H1 (cell line): Measurements from ENCODE around the gene RNF186. TPM values are rescaled to one million over a fixed set of nuclear protein-coding genes. Genes with fewer than 3 reads are reported as not detected.

ENCODE experiments used
- CTCF ChIA-PET: fragments of 300-600 bp; sonication (Branson Sonifier 250); formaldehyde crosslinking; loops from one replicate; lab custom pipeline; 2021; ENCODE audit not compliant: partially characterized antibody; lab: Charles Lee
- POLR2A ChIA-PET: fragments of 300-600 bp; sonication (Branson Sonifier 250); formaldehyde crosslinking; loops from one replicate; lab custom pipeline; 2021; ENCODE audit warnings: inconsistent platforms; ENCODE audit not compliant: partially characterized antibody; lab: Charles Lee
- DNase-seq, 2 experiments: peaks; one replicate each; pipeline versions ENCODE4 v3.0.0 to v3.0.0-alpha.2; 2010 to 2022; ENCODE audit warnings: low spot score in 2 of 2, low read depth in 1 of 2, mixed read lengths in 1 of 2
- FAIRE-seq: peaks from 2 replicates; lab custom pipeline; 2011; peaks lifted over from hg19 to GRCh38; lab: Jason Lieb, UNC
- H2AFZ ChIP-seq: 2 replicates; pipeline ENCODE4 v1.8.1; 2012; ENCODE audit warnings: low read length, inconsistent platforms
- H2AK5ac ChIP-seq: 2 replicates; pipeline ENCODE4 v1.6.1; 2013; ENCODE audit warnings: low read depth, low read length
- H2BK120ac ChIP-seq: replicated peaks from 2 replicates; pipeline ENCODE3; 2013; ENCODE audit warnings: low read depth, low read length, inconsistent platforms
- H2BK12ac ChIP-seq: 2 replicates; pipeline ENCODE4 v1.6.1; 2013; ENCODE audit warnings: low read depth, low read length
- H2BK15ac ChIP-seq: 2 replicates; pipeline ENCODE4 v1.6.1; 2013; ENCODE audit warnings: low read length
- H2BK20ac ChIP-seq: 2 replicates; pipeline ENCODE4 v1.6.1; 2013; ENCODE audit warnings: low read length
- H2BK5ac ChIP-seq: 2 replicates; pipeline ENCODE4 v1.6.1; 2013; ENCODE audit warnings: low read depth, low read length
- H3K14ac ChIP-seq: 2 replicates; pipeline ENCODE4 v1.6.1; 2013; ENCODE audit warnings: inconsistent platforms; ENCODE audit not compliant: insufficient read length
- H3K18ac ChIP-seq: 2 replicates; pipeline ENCODE4 v1.6.1; 2013; ENCODE audit warnings: low read length; ENCODE audit errors: extremely low read depth
- H3K23ac ChIP-seq: 2 replicates; pipeline ENCODE4 v1.6.1; 2013; ENCODE audit warnings: inconsistent platforms; ENCODE audit not compliant: insufficient read length
- H3K23me2 ChIP-seq: 2 replicates; pipeline ENCODE4 v1.6.1; 2013; ENCODE audit warnings: low read depth, low read length
- H3K27ac ChIP-seq: 2 replicates; pipeline ENCODE4 v1.6.1; 2011; ENCODE audit warnings: low read depth, low read length, inconsistent platforms
- H3K27me3 ChIP-seq, 4 experiments: replicated peaks in 1 of 4; 1 replicate in 1 of 4; 2 replicates in 3 of 4; pipeline versions ENCODE4 v1.6.1 to v1.8.1; 2011 to 2013; ENCODE audit warnings: low read length in 3 of 4, mild to moderate bottlenecking in 3 of 4, inconsistent platforms in 2 of 4, mixed read lengths in 2 of 4, moderate library complexity in 1 of 4; ENCODE audit not compliant: control insufficient read depth in 3 of 4, insufficient read depth in 3 of 4; ENCODE audit errors: extremely low read depth in 1 of 4
- H3K36me3 ChIP-seq, 4 experiments: 2 replicates each; pipeline versions ENCODE4 v1.6.1 to v1.8.1; 2011 to 2013; ENCODE audit warnings: mild to moderate bottlenecking in 4 of 4, low read length in 3 of 4, moderate library complexity in 2 of 4, control low read depth in 1 of 4, inconsistent platforms in 1 of 4; ENCODE audit not compliant: insufficient read depth in 4 of 4, control insufficient read depth in 2 of 4
- H3K4ac ChIP-seq: replicated peaks from 2 replicates; pipeline ENCODE3; 2013; ENCODE audit warnings: low read length, low read depth, mixed read lengths, inconsistent platforms; ENCODE audit not compliant: insufficient read length
- H3K4me1 ChIP-seq, 4 experiments: replicated peaks in 1 of 4; 1 replicate in 1 of 4; 2 replicates in 3 of 4; pipeline versions ENCODE4 v1.6.1 to v1.8.1; 2011 to 2013; ENCODE audit warnings: low read length in 3 of 4, inconsistent platforms in 2 of 4, mixed read lengths in 1 of 4; ENCODE audit not compliant: insufficient read depth in 4 of 4, control insufficient read depth in 3 of 4
- H3K4me2 ChIP-seq, 2 experiments: 2 replicates each; pipeline versions ENCODE4 v1.6.1 to v1.8.1; 2011 to 2013; ENCODE audit warnings: low read depth in 2 of 2, low read length in 2 of 2, control low read depth in 1 of 2, inconsistent platforms in 1 of 2, mild to moderate bottlenecking in 1 of 2; ENCODE audit not compliant: insufficient read depth in 1 of 2
- H3K4me3 ChIP-seq, 4 experiments: fragments of 200-600, 300-600 bp in 1 of 4; sonication (generic), shearing (Covaris generic), sonication (Bioruptor Twin) in 1 of 4; 2 replicates each; pipeline versions ENCODE4 v1.5.1 to v1.8.1; 2011 to 2016; ENCODE audit warnings: low read length in 4 of 4, low read depth in 3 of 4, control low read depth in 2 of 4, inconsistent platforms in 2 of 4, mild to moderate bottlenecking in 2 of 4, mixed read lengths in 1 of 4, moderate library complexity in 1 of 4; ENCODE audit not compliant: insufficient read depth in 2 of 4; ENCODE audit errors: extremely low read depth in 1 of 4
- H3K56ac ChIP-seq: replicated peaks from 2 replicates; pipeline ENCODE3; 2013; ENCODE audit warnings: low read depth, mild to moderate bottlenecking, mixed read lengths, low read length, inconsistent platforms; ENCODE audit not compliant: insufficient read length
- H3K79me1 ChIP-seq: 2 replicates; pipeline ENCODE4 v1.6.1; 2013; ENCODE audit warnings: low read depth, low read length, control low read depth
- H3K79me2 ChIP-seq, 2 experiments: 2 replicates each; pipeline versions ENCODE4 v1.6.1 to v1.8.1; 2012 to 2013; ENCODE audit warnings: low read length in 2 of 2, mild to moderate bottlenecking in 2 of 2, inconsistent platforms in 1 of 2; ENCODE audit not compliant: insufficient read depth in 2 of 2, control insufficient read depth in 1 of 2
- H3K9ac ChIP-seq, 4 experiments: replicated peaks in 1 of 4; 1 replicate in 1 of 4; 2 replicates in 3 of 4; pipeline versions ENCODE4 v1.6.1 to v1.8.1; 2011 to 2013; ENCODE audit warnings: low read depth in 3 of 4, low read length in 3 of 4, control low read depth in 2 of 4, mild to moderate bottlenecking in 2 of 4, moderate library complexity in 2 of 4, inconsistent platforms in 1 of 4; ENCODE audit errors: extremely low read depth in 1 of 4
- H3K9me3 ChIP-seq, 2 experiments: 2 replicates each; pipeline versions ENCODE4 v1.6.1 to v1.8.1; 2012 to 2013; ENCODE audit warnings: mild to moderate bottlenecking in 2 of 2, moderate library complexity in 2 of 2, control low read depth in 1 of 2, inconsistent platforms in 1 of 2, low read depth in 1 of 2, low read length in 1 of 2, mixed read lengths in 1 of 2; ENCODE audit not compliant: insufficient read depth in 2 of 2
- H4K20me1 ChIP-seq, 2 experiments: replicated peaks in 1 of 2; 2 replicates each; pipeline versions ENCODE3 to v1.8.1; 2011 to 2013; ENCODE audit warnings: inconsistent platforms in 2 of 2, low read length in 2 of 2, mild to moderate bottlenecking in 1 of 2; ENCODE audit not compliant: insufficient read depth in 2 of 2, control insufficient read depth in 1 of 2
- H4K5ac ChIP-seq: 2 replicates; pipeline ENCODE4 v1.6.1; 2013; ENCODE audit warnings: low read length, low read depth, mixed read lengths, inconsistent platforms; ENCODE audit not compliant: insufficient read length
- H4K8ac ChIP-seq: 2 replicates; pipeline ENCODE4 v1.8.0; 2013; ENCODE audit warnings: mild to moderate bottlenecking, moderate library complexity, low read length, inconsistent platforms; ENCODE audit not compliant: insufficient read depth; ENCODE audit errors: extremely low read depth
- H4K91ac ChIP-seq: replicated peaks from 2 replicates; pipeline ENCODE3; 2013; ENCODE audit warnings: low read length, mixed read lengths, inconsistent platforms; ENCODE audit not compliant: insufficient read length
- BCL11A ChIP-seq, 2 experiments: IDR thresholded peaks; one replicate each; pipeline ENCODE4 v1.6.1; 2011; ENCODE audit warnings: low read depth in 2 of 2, low read length in 2 of 2, mild to moderate bottlenecking in 2 of 2
- CTBP2 ChIP-seq: IDR thresholded peaks from 2 replicates; pipeline ENCODE4 v1.7.0; 2011; ENCODE audit warnings: borderline replicate concordance, mild to moderate bottlenecking, moderate library complexity, mixed read lengths, low read length; ENCODE audit not compliant: insufficient read depth, insufficient read length
- EZH2 ChIP-seq: fragments of 200-600 bp; sonication (generic); IDR thresholded peaks from 2 replicates; pipeline ENCODE4 v1.7.1; 2012; ENCODE audit warnings: low read depth, mild to moderate bottlenecking, moderate library complexity, low read length, inconsistent platforms; ENCODE audit not compliant: severe bottlenecking
- PHF8 ChIP-seq: fragments of 200-600 bp; sonication (generic); conservative IDR thresholded peaks from 2 replicates; pipeline ENCODE4 v1.7.1; 2012; ENCODE audit warnings: low read depth, mild to moderate bottlenecking, inconsistent platforms, low read length, moderate library complexity
- RFX5 ChIP-seq: IDR thresholded peaks from 2 replicates; pipeline ENCODE4 v1.6.1; 2011; ENCODE audit warnings: low read depth, low read length, improper control_type of control experiment, borderline replicate concordance
- SAP30 ChIP-seq: fragments of 300-600 bp; sonication (generic); IDR thresholded peaks from 2 replicates; pipeline ENCODE4 v1.7.1; 2012; ENCODE audit warnings: low read length, moderate library complexity, mild to moderate bottlenecking, inconsistent platforms; ENCODE audit not compliant: insufficient read depth, insufficient replicate concordance
- SIN3A ChIP-seq, 2 experiments: IDR thresholded peaks in 1 of 2; conservative IDR thresholded peaks in 1 of 2; 2 replicates each; pipeline ENCODE4 v1.6.1; 2011 to 2012; ENCODE audit warnings: low read length in 2 of 2, improper control_type of control experiment in 1 of 2, low read depth in 1 of 2, mild to moderate bottlenecking in 1 of 2
- SIRT6 ChIP-seq: IDR thresholded peaks from one replicate; pipeline ENCODE4 v1.7.1; 2012; ENCODE audit warnings: low read length, inconsistent platforms
- SP2 ChIP-seq: IDR thresholded peaks from 2 replicates; pipeline ENCODE4 v1.6.1; 2012; ENCODE audit warnings: mild to moderate bottlenecking, low read length, inconsistent platforms
- SUZ12 ChIP-seq: fragments of 200-600 bp; sonication (generic); IDR thresholded peaks from 2 replicates; pipeline ENCODE4 v1.6.1; 2012; ENCODE audit warnings: mild to moderate bottlenecking, inconsistent platforms, low read length, moderate library complexity, mixed read lengths
- TCF12 ChIP-seq: IDR thresholded peaks from 2 replicates; pipeline ENCODE4 v1.6.1; 2011; ENCODE audit warnings: low read depth, mild to moderate bottlenecking, low read length
- TEAD4 ChIP-seq: IDR thresholded peaks from 2 replicates; pipeline ENCODE4 v1.6.1; 2012; ENCODE audit warnings: low read depth, low read length, inconsistent platforms, mixed read lengths
- WGBS, 2 experiments: shearing (Covaris generic) in 1 of 2; methylation state at CpG; one replicate each; pipeline versions ENCODE4 v1.1.6 to v1.1.7; 2013 to 2015; ENCODE audit warnings: low lambda C conversion rate in 2 of 2, mixed read lengths in 2 of 2, inconsistent platforms in 1 of 2, low coverage in 1 of 2, missing lambda C conversion rate in 1 of 2; ENCODE audit not compliant: insufficient replicate concordance in 2 of 2, insufficient coverage in 1 of 2, insufficient read length in 1 of 2; ENCODE audit errors: extremely low coverage in 1 of 2, missing lambda C conversion rate in 1 of 2; 5-methylcytosine and 5-hydroxymethylcytosine counted together
- polyA plus RNA-seq, 7 experiments: library from polyadenylated mRNA; depleted of rRNA in 3 of 7; stranded (reverse) in 5 of 7; unstranded in 2 of 7; fragments of >200 nt in 5 of 7; fragments of 200-250 nt in 2 of 7; gene quantifications; 1 replicate in 5 of 7; 2 replicates in 1 of 7; 4 replicates in 1 of 7; pipeline versions ENCODE4 v1.2.1 to v1.2.3, GENCODE V29; 2011 to 2013; ENCODE audit warnings: missing spikeins in 2 of 7, mixed read lengths in 2 of 7
- total RNA-seq: library from RNA; stranded (reverse); fragmentation: NEBNext Ultra II Directional; extraction: Animal tissue kit (Norgen Biotek cat#: 25700); gene quantifications from 2 replicates; pipeline ENCODE4 v1.2.1, GENCODE V29; 2021
- TF ChIP-seq, protein P1 (sequence below): IDR thresholded peaks from 2 replicates; pipeline ENCODE4 v1.6.1; 2011; ENCODE audit warnings: low read length, improper control_type of control experiment

The RNF186 gene
- total and polyA plus RNA-seq, 2 of the 8 experiments (the other 6 are each of a cell fraction or from before 2014, with no cell fraction given), result not detected

DNA sequence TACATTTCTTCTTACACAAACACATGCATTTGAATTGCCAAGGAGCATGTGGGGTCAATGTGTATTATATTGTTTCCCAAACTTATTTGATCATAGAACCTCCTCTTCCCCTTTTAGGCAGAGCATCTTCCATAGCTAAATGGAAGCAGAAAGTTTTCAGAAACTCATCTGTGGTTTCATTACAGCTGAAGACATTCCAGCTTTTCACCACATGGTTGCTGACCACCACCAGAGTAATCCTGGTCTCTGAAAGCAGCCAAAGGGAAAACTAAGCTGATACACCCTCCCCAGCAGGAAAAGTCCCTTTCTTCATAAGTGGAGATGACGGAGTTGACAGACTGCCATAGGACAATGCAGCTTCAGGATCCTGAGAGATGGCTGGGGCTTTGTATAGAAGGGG, 37.0 kb upstream of the RNF186 start:
- H3K9ac ChIP-seq, result no peak overlapping the region
- no peak overlapping the region for H3K23ac ChIP-seq
- no peak overlapping the region for H4K5ac ChIP-seq
- H4K20me1 ChIP-seq, result no peaks in the 10 kb centered on the region
- ChIA-PET CTCF (no interaction called here), POLR2A (no interaction called here)
- DNase-seq (no peak), FAIRE-seq (no peak)
- H4K8ac ChIP-seq, result no peak overlapping the region
- no peak overlapping the region for H4K91ac ChIP-seq
- H2BK12ac ChIP-seq, result no peak overlapping the region
- no peak overlapping the region for H3K18ac ChIP-seq
- H3K27ac ChIP-seq, result no peak overlapping the region
- no peaks in the 10 kb centered on the region for H3K36me3 ChIP-seq
- WGBS, 2 experiments, result 74% methylated on average over 1 of the region's 1 CpG; no CpG with 5 or more reads in 1 of the 2 experiments
- no peak overlapping the region for H2BK20ac ChIP-seq
- no peaks in the 10 kb centered on the region for H3K79me2 ChIP-seq
- H3K4ac ChIP-seq, result no peak overlapping the region
- no peaks in the 10 kb centered on the region for H3K23me2 ChIP-seq
- no peak overlapping the region for H3K14ac ChIP-seq
- H3K79me1 ChIP-seq, result no peaks in the 10 kb centered on the region
- H3K56ac ChIP-seq, result no peak overlapping the region
- no peak overlapping the region for H3K4me3 ChIP-seq
- H3K27me3 ChIP-seq, result peaks cover 0 to 2% (median 0%) of the 10 kb centered on the region in 4 experiments; a peak in 2 of 7 replicates
- no peak overlapping the region for H2AK5ac ChIP-seq
- no peak overlapping the region for H2BK5ac ChIP-seq
- H3K4me2 ChIP-seq, result no peak overlapping the region
- no peaks in the 10 kb centered on the region for H3K4me1 ChIP-seq
- no peak overlapping the region for H2AFZ ChIP-seq
- H3K9me3 ChIP-seq, result no peaks in the 10 kb centered on the region
- H2BK120ac ChIP-seq, result no peak overlapping the region
- H2BK15ac ChIP-seq, result no peak overlapping the region
- no peak for TF ChIP-seq RFX5
- no peak for TF ChIP-seq EZH2
- TF ChIP-seq BCL11A (IDR thresholded peaks at IDR 0.05; ENCODE audit: low read depth in 2 of 2, low read length in 2 of 2), result no peak
- TF ChIP-seq, protein P1, sequence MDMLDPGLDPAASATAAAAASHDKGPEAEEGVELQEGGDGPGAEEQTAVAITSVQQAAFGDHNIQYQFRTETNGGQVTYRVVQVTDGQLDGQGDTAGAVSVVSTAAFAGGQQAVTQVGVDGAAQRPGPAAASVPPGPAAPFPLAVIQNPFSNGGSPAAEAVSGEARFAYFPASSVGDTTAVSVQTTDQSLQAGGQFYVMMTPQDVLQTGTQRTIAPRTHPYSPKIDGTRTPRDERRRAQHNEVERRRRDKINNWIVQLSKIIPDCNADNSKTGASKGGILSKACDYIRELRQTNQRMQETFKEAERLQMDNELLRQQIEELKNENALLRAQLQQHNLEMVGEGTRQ, result no peak
- TF ChIP-seq SUZ12, result no peak
- no peak for TF ChIP-seq CTBP2
- no peak for TF ChIP-seq SAP30
- TF ChIP-seq SIRT6, result no peak
- no peak for TF ChIP-seq SP2
- TF ChIP-seq PHF8, result no peak
- no peak for TF ChIP-seq TCF12
- no peak for TF ChIP-seq SIN3A (conservative IDR thresholded peaks at IDR 0.05 in 1 of 2, IDR thresholded peaks at IDR 0.05 in 1 of 2; ENCODE audit: low read depth in 1 of 2, low read length in 2 of 2)
- no peak for TF ChIP-seq TEAD4
